Caco-2 (cell line): ENCODE measurements around the gene TTC24. TPM values are rescaled to one million over a fixed set of nuclear protein-coding genes. Genes with fewer than 3 reads are reported as not detected.

Source experiments
- BruUV-seq: library from RNA; stranded (reverse); fragments of 400-500 nt; replicated peaks from 2 replicates; lab custom pipeline; 2021; lab: Mats Ljungman, UMichigan
- CTCF ChIA-PET: fragments of 300-600 bp; sonication (Branson Sonifier 250); formaldehyde crosslinking; loops from one replicate; lab custom pipeline; 2022; ENCODE audit warnings: antibody characterized with exemption; lab: Charles Lee
- POLR2A ChIA-PET: fragments of 300-600 bp; sonication (Branson Sonifier 250); formaldehyde crosslinking; loops from one replicate; lab custom pipeline; 2022; ENCODE audit warnings: antibody characterized with exemption; lab: Charles Lee
- DNase-seq, 2 experiments: peaks; one replicate each; pipeline versions ENCODE4 v3.0.0 to v3.0.0-alpha.2; 2020 to 2022
- H3K27me3 ChIP-seq: replicated peaks from 2 replicates; pipeline ENCODE4 v1.6.0; 2011; ENCODE audit warnings: low read length; ENCODE audit not compliant: control insufficient read depth, insufficient read depth
- H3K36me3 ChIP-seq: 2 replicates; pipeline ENCODE4 v1.5.1; 2011; ENCODE audit warnings: low read length; ENCODE audit not compliant: control insufficient read depth, insufficient read depth
- H3K4me1 ChIP-seq: fragments of 250-450 bp; sonication (Bioruptor Pico); 2 replicates; pipeline ENCODE4 v1.5.1; 2020; ENCODE audit warnings: mild to moderate bottlenecking
- H3K4me3 ChIP-seq: 2 replicates; pipeline ENCODE4 v1.5.1; 2011; ENCODE audit warnings: low read depth, mild to moderate bottlenecking, control low read depth, low read length
- H3K9me3 ChIP-seq: fragments of 250-450 bp; sonication (Bioruptor Pico); 2 replicates; pipeline ENCODE4 v1.5.1; 2020; ENCODE audit warnings: mild to moderate bottlenecking, moderate library complexity
- H3K27ac Mint-ChIP-seq: one replicate; pipeline ENCODE4 v1.8.0; 2022; ENCODE audit warnings: mixed read lengths; ENCODE audit not compliant: unreplicated experiment
- H3K27me3 Mint-ChIP-seq: one replicate; pipeline ENCODE4 v1.8.0; 2022; ENCODE audit warnings: mixed read lengths; ENCODE audit not compliant: insufficient read depth, unreplicated experiment
- H3K36me3 Mint-ChIP-seq: one replicate; pipeline ENCODE4 v1.8.0; 2022; ENCODE audit warnings: mild to moderate bottlenecking, mixed read lengths; ENCODE audit not compliant: insufficient read depth, unreplicated experiment
- H3K4me1 Mint-ChIP-seq: one replicate; pipeline ENCODE4 v1.8.0; 2022; ENCODE audit warnings: low read depth, mixed read lengths; ENCODE audit not compliant: unreplicated experiment
- H3K4me3 Mint-ChIP-seq: one replicate; pipeline ENCODE4 v1.8.0; 2022; ENCODE audit warnings: mild to moderate bottlenecking, moderate library complexity, mixed read lengths; ENCODE audit not compliant: unreplicated experiment
- H3K9me3 Mint-ChIP-seq: one replicate; pipeline ENCODE4 v1.8.0; 2022; ENCODE audit warnings: mixed read lengths; ENCODE audit not compliant: unreplicated experiment
- CTCF ChIP-seq, 2 experiments: fragments of 200-600 bp in 1 of 2; IDR thresholded peaks; 1 replicate in 1 of 2; 2 replicates in 1 of 2; pipeline versions ENCODE4 v1.5.1 to v1.8.0; 2011 to 2022; ENCODE audit warnings: antibody characterized with exemption in 1 of 2, control low read depth in 1 of 2, inconsistent platforms in 1 of 2, low read depth in 1 of 2, low read length in 1 of 2, mild to moderate bottlenecking in 1 of 2, moderate library complexity in 1 of 2; ENCODE audit not compliant: insufficient read depth in 1 of 2, severe bottlenecking in 1 of 2, unreplicated experiment in 1 of 2
- intact Hi-C: fragments of 100-400 bp; cut with micrococcal nuclease; formaldehyde crosslinking; loops from one replicate; pipeline ENCODE4 v1.10.0; 2022; ENCODE audit not compliant: unreplicated experiment
- total RNA-seq: library from RNA; stranded (reverse); gene quantifications from 2 replicates; pipeline ENCODE4 v1.2.3, GENCODE V29; 2022

Gene TTC24
- total RNA-seq, 1 experiment from 2014 or later: not detected

GRCh38 chr1:156547434-156547833 is 32.1 kb upstream of the TTC24 start:
- Histone ChIP-seq H3K9me3 (no peaks in the 10 kb centered on the region), H3K4me3 (no peak overlapping the region), H3K27me3 (no peaks in the 10 kb centered on the region), H3K4me1 (peaks cover 5% of the 10 kb centered on the region; the same call in 1 of the 2 replicates), H3K36me3 (peaks cover 2% of the 10 kb centered on the region)
- BruUV-seq: no TSS peak
- TF ChIP-seq CTCF (IDR thresholded peaks at IDR 0.05; ENCODE audit: insufficient read depth in 1 of 2, low read depth in 1 of 2, low read length in 1 of 2, severe bottlenecking in 1 of 2, unreplicated experiment in 1 of 2): no peak
- peaks cover 14% of the 10 kb centered on the region for H3K36me3 Mint-ChIP-seq
- H3K27ac Mint-ChIP-seq: no peak overlapping the region
- no peak for DNase-seq
- no peaks in the 10 kb centered on the region for H3K9me3 Mint-ChIP-seq
- ChIA-PET CTCF (interaction anchor here (0.6 kb wide), 1 partner anchor 345 kb away, joined by 3 read pairs; no protein-coding TSS in a partner anchor), POLR2A (no interaction called here)
- peaks cover 16% of the 10 kb centered on the region for H3K4me1 Mint-ChIP-seq
- H3K27me3 Mint-ChIP-seq: no peaks in the 10 kb centered on the region
- intact Hi-C loops: no loop called here
- no peak overlapping the region for H3K4me3 Mint-ChIP-seq

- no peak overlapping the region for H3K4me3 ChIP-seq
- Mint-ChIP-seq H3K4me1 (peaks cover 11% of the 10 kb centered on the region), H3K9me3 (no peaks in the 10 kb centered on the region), H3K27ac (no peak overlapping the region), H3K4me3 (no peak overlapping the region), H3K36me3 (peaks cover 13% of the 10 kb centered on the region), H3K27me3 (no peaks in the 10 kb centered on the region)
- H3K4me1 ChIP-seq: peaks cover 5% of the 10 kb centered on the region; the same call in 1 of the 2 replicates
- DNase-seq: no peak
- peaks cover 2% of the 10 kb centered on the region for H3K36me3 ChIP-seq
- no TSS peak for BruUV-seq
- H3K27me3 ChIP-seq: no peaks in the 10 kb centered on the region
- POLR2A ChIA-PET: no interaction called here
- TF ChIP-seq CTCF (IDR thresholded peaks at IDR 0.05; ENCODE audit: insufficient read depth in 1 of 2, low read depth in 1 of 2, low read length in 1 of 2, severe bottlenecking in 1 of 2, unreplicated experiment in 1 of 2): no peak
- intact Hi-C loops: no loop called here
- CTCF ChIA-PET: interaction anchor here (0.6 kb wide), 1 partner anchor 345 kb away, joined by 3 read pairs; no protein-coding TSS in a partner anchor
- H3K9me3 ChIP-seq: no peaks in the 10 kb centered on the region
Observed at GRCh38 chr1:156547982-156548381, 31.5 kb upstream of the TTC24 start.

GRCh38 chr1:156549390-156549789 is 30.1 kb upstream of the TTC24 start:
- intact Hi-C loops: no loop called here
- ChIA-PET POLR2A (no interaction called here), CTCF (no interaction called here)
- Mint-ChIP-seq H3K27me3 (no peaks in the 10 kb centered on the region), H3K9me3 (no peaks in the 10 kb centered on the region), H3K27ac (no peak overlapping the region), H3K4me1 (peaks cover 5% of the 10 kb centered on the region), H3K4me3 (no peak overlapping the region), H3K36me3 (peaks cover 22% of the 10 kb centered on the region)
- DNase-seq: peak in 1 of 2 experiments; percentile 21
- Histone ChIP-seq H3K36me3 (peaks cover 2% of the 10 kb centered on the region), H3K4me3 (no peak overlapping the region), H3K27me3 (no peaks in the 10 kb centered on the region), H3K4me1 (no peaks in the 10 kb centered on the region), H3K9me3 (no peaks in the 10 kb centered on the region)
- no TSS peak for BruUV-seq
- TF ChIP-seq CTCF (IDR thresholded peaks at IDR 0.05; ENCODE audit: insufficient read depth in 1 of 2, low read depth in 1 of 2, low read length in 1 of 2, severe bottlenecking in 1 of 2, unreplicated experiment in 1 of 2): no peak
